ENCODE results near the gene KRR1.

KRR1 gene

GRCh38 chr12:75511116-75512048, at the start of gene KRR1:
Gene KRR1 (minus strand): TSS chr12:75511609. CDS start chr12:75511597, 12 bp downstream.
- 0 out of 2 replicates have a peak, but pooled peaks have one; percentile 25 for TF ChIP-seq ZFX (IDR thresholded peaks at IDR 0.05)
- TF ChIP-seq, protein P1, sequence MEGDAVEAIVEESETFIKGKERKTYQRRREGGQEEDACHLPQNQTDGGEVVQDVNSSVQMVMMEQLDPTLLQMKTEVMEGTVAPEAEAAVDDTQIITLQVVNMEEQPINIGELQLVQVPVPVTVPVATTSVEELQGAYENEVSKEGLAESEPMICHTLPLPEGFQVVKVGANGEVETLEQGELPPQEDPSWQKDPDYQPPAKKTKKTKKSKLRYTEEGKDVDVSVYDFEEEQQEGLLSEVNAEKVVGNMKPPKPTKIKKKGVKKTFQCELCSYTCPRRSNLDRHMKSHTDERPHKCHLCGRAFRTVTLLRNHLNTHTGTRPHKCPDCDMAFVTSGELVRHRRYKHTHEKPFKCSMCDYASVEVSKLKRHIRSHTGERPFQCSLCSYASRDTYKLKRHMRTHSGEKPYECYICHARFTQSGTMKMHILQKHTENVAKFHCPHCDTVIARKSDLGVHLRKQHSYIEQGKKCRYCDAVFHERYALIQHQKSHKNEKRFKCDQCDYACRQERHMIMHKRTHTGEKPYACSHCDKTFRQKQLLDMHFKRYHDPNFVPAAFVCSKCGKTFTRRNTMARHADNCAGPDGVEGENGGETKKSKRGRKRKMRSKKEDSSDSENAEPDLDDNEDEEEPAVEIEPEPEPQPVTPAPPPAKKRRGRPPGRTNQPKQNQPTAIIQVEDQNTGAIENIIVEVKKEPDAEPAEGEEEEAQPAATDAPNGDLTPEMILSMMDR (conservative IDR thresholded peaks at IDR 0.05): no peak
- peak within 1 kb of the TSS; percentile 77 for H3K27ac ChIP-seq

DNA sequence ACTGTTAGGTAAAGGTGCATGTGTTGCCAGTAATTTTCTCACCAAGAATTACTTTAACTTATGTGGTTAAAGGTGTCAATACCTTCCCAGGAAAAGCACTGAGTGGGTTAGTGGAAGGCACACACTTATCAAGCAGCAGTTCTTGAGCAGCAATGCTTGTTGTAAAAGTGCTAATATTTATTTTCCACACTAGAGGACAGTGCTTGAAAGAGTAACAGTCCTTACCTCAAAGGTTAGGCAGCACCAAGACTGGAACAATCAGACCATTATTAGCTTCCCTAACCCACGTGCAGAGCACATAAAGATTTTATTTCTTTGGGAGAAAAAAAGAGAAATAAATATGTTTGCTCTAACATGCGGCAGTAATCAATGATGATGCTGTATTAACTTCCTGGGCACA, 48.8 kb upstream of the KRR1 start:
- H3K27ac ChIP-seq: no peak overlapping the region
- TF ChIP-seq, protein P1 (conservative IDR thresholded peaks at IDR 0.05): peak; percentile 37
- TF ChIP-seq ZFX (IDR thresholded peaks at IDR 0.05): no peak

DNA sequence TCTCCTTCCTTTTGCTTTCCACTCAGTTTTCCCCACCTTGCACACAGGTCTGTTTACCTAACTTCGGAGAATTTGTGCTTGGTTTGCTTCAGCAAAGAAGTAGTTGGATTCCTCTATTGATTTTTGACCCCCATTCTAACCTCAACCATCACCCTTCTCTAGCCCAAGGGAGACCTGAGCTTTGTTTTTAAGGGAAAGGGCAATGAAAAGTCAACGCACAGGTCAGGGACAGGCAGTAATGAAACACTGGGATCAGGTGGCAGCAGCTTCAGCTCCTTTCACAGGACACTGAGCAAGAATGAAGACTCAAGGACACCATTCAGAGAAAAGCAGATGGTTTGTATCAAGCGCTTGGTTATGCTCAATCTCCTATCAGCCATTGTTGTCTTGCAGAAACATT, 46.9 kb upstream of the KRR1 start:
- no peak for TF ChIP-seq ZFX (IDR thresholded peaks at IDR 0.05)
- TF ChIP-seq, protein P1 (conservative IDR thresholded peaks at IDR 0.05): no peak
- no peak overlapping the region for H3K27ac ChIP-seq

GRCh38 chr12:75556311-75556899, 45.0 kb upstream of the KRR1 start:
- no peak overlapping the region for H3K27ac ChIP-seq
- TF ChIP-seq, protein P1 (conservative IDR thresholded peaks at IDR 0.05): no peak

DNA sequence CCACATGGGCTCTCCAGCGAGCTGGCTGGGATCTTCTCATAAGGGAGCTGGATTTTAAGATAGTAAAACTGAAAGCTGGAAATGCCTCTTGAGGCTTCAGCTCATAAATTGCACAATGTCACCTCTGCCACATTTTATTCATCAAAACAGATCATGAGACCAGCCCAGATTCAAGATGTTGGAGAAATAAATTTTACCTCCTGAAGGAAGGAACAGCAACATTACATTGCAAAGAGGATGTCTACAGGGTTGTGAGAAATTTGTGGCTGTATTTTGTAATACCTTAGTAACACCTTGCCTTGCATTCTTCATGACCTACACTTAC, 43.1 kb upstream of the KRR1 start:
- H3K27ac ChIP-seq: no peak overlapping the region
- TF ChIP-seq, protein P1 (conservative IDR thresholded peaks at IDR 0.05): no peak
- TF ChIP-seq ZFX (IDR thresholded peaks at IDR 0.05): no peak

GRCh38 chr12:75553836-75554555, 42.6 kb upstream of the KRR1 start:
- no peak overlapping the region for H3K27ac ChIP-seq
- TF ChIP-seq, protein P1 (conservative IDR thresholded peaks at IDR 0.05): no peak
- TF ChIP-seq ZFX (IDR thresholded peaks at IDR 0.05): no peak

GRCh38 chr12:75553398-75553797, 42.0 kb upstream of the KRR1 start:
- TF ChIP-seq, protein P1 (conservative IDR thresholded peaks at IDR 0.05): no peak
- no peak for TF ChIP-seq ZFX (IDR thresholded peaks at IDR 0.05)
- H3K27ac ChIP-seq: no peak overlapping the region

Data from C4-2B (cell line).